H9 (cell line): ENCODE data around the gene ZNF879. TPM values are rescaled to one million over a fixed set of nuclear protein-coding genes. Genes with fewer than 3 reads are reported as not detected.

Experiments
- DNase-seq: peaks from one replicate; pipeline ENCODE4 v3.0.0-alpha.2; 2017
- H2AFZ ChIP-seq: one replicate; pipeline ENCODE4 v1.6.1; 2013; ENCODE audit warnings: mild to moderate bottlenecking, low read length, control low read depth, moderate library complexity
- H2AK5ac ChIP-seq: 2 replicates; pipeline ENCODE4 v1.6.1; 2013; ENCODE audit warnings: low read length, control low read depth, mixed read lengths; ENCODE audit not compliant: insufficient read length
- H2BK120ac ChIP-seq: one replicate; pipeline ENCODE4 v1.6.1; 2013; ENCODE audit warnings: low read depth, mild to moderate bottlenecking, low read length, control low read depth, inconsistent platforms; ENCODE audit not compliant: poor library complexity, severe bottlenecking
- H2BK12ac ChIP-seq: 2 replicates; pipeline ENCODE4 v1.6.1; 2013; ENCODE audit warnings: low read length, control low read depth, mixed read lengths, low read depth; ENCODE audit not compliant: insufficient read length
- H2BK15ac ChIP-seq: 2 replicates; pipeline ENCODE4 v1.6.1; 2013; ENCODE audit warnings: low read depth, low read length, control low read depth
- H2BK20ac ChIP-seq: one replicate; pipeline ENCODE4 v1.6.1; 2013; ENCODE audit warnings: low read depth, mild to moderate bottlenecking, low read length, control low read depth, inconsistent platforms; ENCODE audit not compliant: poor library complexity, severe bottlenecking
- H2BK5ac ChIP-seq: 2 replicates; pipeline ENCODE4 v1.6.1; 2013; ENCODE audit warnings: low read length, control low read depth, mixed read lengths; ENCODE audit not compliant: insufficient read length
- H3K14ac ChIP-seq: 2 replicates; pipeline ENCODE4 v1.6.1; 2013; ENCODE audit warnings: low read length, control low read depth; ENCODE audit not compliant: insufficient read depth
- H3K18ac ChIP-seq: 2 replicates; pipeline ENCODE4 v1.6.1; 2013; ENCODE audit warnings: low read depth, mild to moderate bottlenecking, mixed read lengths, low read length, control low read depth; ENCODE audit not compliant: insufficient read length
- H3K23ac ChIP-seq: 2 replicates; pipeline ENCODE4 v1.6.1; 2013; ENCODE audit warnings: low read length, control low read depth, mixed read lengths, low read depth; ENCODE audit not compliant: insufficient read length
- H3K23me2 ChIP-seq: 2 replicates; pipeline ENCODE4 v1.6.1; 2013; ENCODE audit warnings: low read depth, mild to moderate bottlenecking, mixed read lengths, low read length, control low read depth; ENCODE audit not compliant: insufficient read length, poor library complexity, severe bottlenecking
- H3K27ac ChIP-seq: 2 replicates; pipeline ENCODE4 v1.5.1; 2013; ENCODE audit warnings: low read length, control low read depth, mixed read lengths, low read depth; ENCODE audit not compliant: insufficient read length
- H3K27me3 ChIP-seq: 2 replicates; pipeline ENCODE4 v1.6.1; 2013; ENCODE audit warnings: low read length, control low read depth, inconsistent platforms; ENCODE audit not compliant: insufficient read depth
- H3K4ac ChIP-seq: 2 replicates; pipeline ENCODE4 v1.6.1; 2013; ENCODE audit warnings: low read depth, mild to moderate bottlenecking, control low read depth, inconsistent platforms, low read length, moderate library complexity
- H3K4me1 ChIP-seq: 2 replicates; pipeline ENCODE4 v1.6.1; 2013; ENCODE audit warnings: low read length, control low read depth, inconsistent platforms; ENCODE audit not compliant: insufficient read depth
- H3K4me2 ChIP-seq: 2 replicates; pipeline ENCODE4 v1.6.1; 2013; ENCODE audit warnings: low read length, control low read depth, mixed read lengths; ENCODE audit not compliant: insufficient read length, insufficient read depth
- H3K56ac ChIP-seq: 2 replicates; pipeline ENCODE4 v1.6.1; 2013; ENCODE audit warnings: low read depth, mild to moderate bottlenecking, mixed read lengths, low read length, control low read depth; ENCODE audit not compliant: insufficient read length
- H3K79me1 ChIP-seq: 2 replicates; pipeline ENCODE4 v1.6.1; 2013; ENCODE audit warnings: low read depth, mild to moderate bottlenecking, moderate library complexity, low read length, control low read depth, inconsistent platforms; ENCODE audit not compliant: insufficient read depth, poor library complexity, severe bottlenecking
- H3K79me2 ChIP-seq: 2 replicates; pipeline ENCODE4 v1.6.1; 2013; ENCODE audit warnings: low read length, control low read depth, inconsistent platforms; ENCODE audit not compliant: insufficient read depth
- H3K9ac ChIP-seq: 2 replicates; pipeline ENCODE4 v1.6.1; 2013; ENCODE audit warnings: low read length, control low read depth, mixed read lengths; ENCODE audit not compliant: insufficient read length; ENCODE audit errors: extremely low read depth
- H3K9me3 ChIP-seq: one replicate; pipeline ENCODE4 v1.6.1; 2013; ENCODE audit warnings: low read depth, low read length, inconsistent platforms; ENCODE audit not compliant: control insufficient read depth
- H3T11ph ChIP-seq: one replicate; pipeline ENCODE4 v1.6.1; 2013; ENCODE audit warnings: mild to moderate bottlenecking, low read length, control low read depth, inconsistent platforms
- H4K20me1 ChIP-seq: one replicate; pipeline ENCODE4 v1.6.1; 2013; ENCODE audit not compliant: control insufficient read depth, insufficient read length, insufficient read depth
- H4K5ac ChIP-seq: 2 replicates; pipeline ENCODE4 v1.6.1; 2013; ENCODE audit warnings: low read depth, mild to moderate bottlenecking, mixed read lengths, low read length, control low read depth; ENCODE audit not compliant: insufficient read length
- H4K8ac ChIP-seq: replicated peaks from 2 replicates; pipeline ENCODE4 v1.6.1; 2013; ENCODE audit warnings: low read length, control low read depth, mixed read lengths, low read depth; ENCODE audit not compliant: insufficient read length
- H4K91ac ChIP-seq: 2 replicates; pipeline ENCODE4 v1.6.1; 2013; ENCODE audit warnings: low read depth, mild to moderate bottlenecking, moderate library complexity, mixed read lengths, low read length, control low read depth; ENCODE audit not compliant: insufficient read length
- H3K27ac Mint-ChIP-seq, 3 experiments: 2 replicates in 2 of 3; 3 replicates in 1 of 3; pipeline ENCODE4 v1.8.0; 2020 to 2021; ENCODE audit warnings: mixed read lengths in 3 of 3, mild to moderate bottlenecking in 1 of 3, moderate library complexity in 1 of 3
- H3K27me3 Mint-ChIP-seq: 2 replicates; pipeline ENCODE4 v1.8.0; 2021; ENCODE audit warnings: low read depth, mild to moderate bottlenecking, moderate library complexity, mixed read lengths
- H3K36me3 Mint-ChIP-seq, 3 experiments: 2 replicates in 2 of 3; 3 replicates in 1 of 3; pipeline ENCODE4 v1.8.0; 2020 to 2021; ENCODE audit warnings: low read depth in 3 of 3, mixed read lengths in 3 of 3; ENCODE audit not compliant: insufficient read depth in 1 of 3
- H3K4me1 Mint-ChIP-seq, 2 experiments: 2 replicates each; pipeline ENCODE4 v1.8.0; 2020; ENCODE audit warnings: mixed read lengths in 2 of 2
- H3K4me3 Mint-ChIP-seq, 2 experiments: 2 replicates in 1 of 2; 3 replicates in 1 of 2; pipeline ENCODE4 v1.8.0; 2020 to 2021; ENCODE audit warnings: mild to moderate bottlenecking in 2 of 2, mixed read lengths in 2 of 2, moderate library complexity in 1 of 2
- H3K9me3 Mint-ChIP-seq, 2 experiments: 2 replicates in 1 of 2; 3 replicates in 1 of 2; pipeline ENCODE4 v1.8.0; 2020; ENCODE audit warnings: mild to moderate bottlenecking in 2 of 2, mixed read lengths in 2 of 2, moderate library complexity in 1 of 2
- WGBS: extraction: QIAGEN DNeasy Blood & Tissue Kit; methylation state at CpG from one replicate; pipeline ENCODE4 v1.1.7; 2013; ENCODE audit warnings: missing lambda C conversion rate, low lambda C conversion rate, mixed read lengths; ENCODE audit not compliant: insufficient read length; ENCODE audit errors: extremely low coverage; 5-methylcytosine and 5-hydroxymethylcytosine counted together
- total RNA-seq: library from RNA; stranded (reverse); gene quantifications from 2 replicates; pipeline ENCODE4 v1.2.1, GENCODE V29; 2021
- TF ChIP-seq, protein P1 (sequence below): fragments of 200-600 bp; sonication (generic); conservative IDR thresholded peaks from 3 replicates; pipeline ENCODE4 v1.8.0; 2021; ENCODE audit warnings: antibody characterized with exemption, mild to moderate bottlenecking

ZNF879 gene
- total RNA-seq, 1 experiment from 2014 or later = 5.4 TPM

DNA sequence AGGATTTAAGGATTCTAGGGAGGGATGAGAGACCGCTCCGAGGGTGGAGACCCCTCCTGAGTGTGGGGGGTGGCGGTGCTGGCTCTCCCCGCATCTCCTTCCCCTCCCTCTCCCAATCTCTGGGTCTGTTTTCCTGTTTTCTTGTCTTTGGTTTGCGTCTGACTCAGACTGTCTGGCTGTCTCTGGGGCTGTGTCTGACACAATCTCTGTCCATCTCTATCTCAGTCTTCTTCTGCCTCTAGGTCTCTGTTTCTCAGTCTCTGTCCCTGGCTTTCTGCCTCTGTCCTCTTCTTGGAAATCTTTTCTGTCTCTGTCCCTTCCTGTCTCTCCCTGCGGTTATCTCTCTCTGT is 28.3 kb upstream of the ZNF879 start:
- Histone ChIP-seq H3K23me2 (peaks cover 2% of the 10 kb centered on the region), H2BK120ac (no peak overlapping the region), H2AK5ac (no peak overlapping the region), H3T11ph (no peak overlapping the region), H3K79me1 (no peaks in the 10 kb centered on the region), H3K4me1 (no peaks in the 10 kb centered on the region), H3K14ac (no peak overlapping the region; the same call in 1 of the 2 replicates), H2AFZ (no peak overlapping the region), H2BK5ac (no peak overlapping the region), H3K9me3 (no peaks in the 10 kb centered on the region), H2BK20ac (no peak overlapping the region), H4K8ac (no peak overlapping the region), H4K5ac (no peak overlapping the region), H4K20me1 (no peaks in the 10 kb centered on the region), H3K27ac (no peak overlapping the region), H2BK12ac (no peak overlapping the region), H3K18ac (no peak overlapping the region), H4K91ac (no peak overlapping the region), H3K23ac (no peak overlapping the region), H3K9ac (no peak overlapping the region), H3K56ac (no peak overlapping the region), H3K27me3 (peaks cover 26% of the 10 kb centered on the region), H2BK15ac (no peak overlapping the region), H3K4ac (no peak overlapping the region), H3K79me2 (no peaks in the 10 kb centered on the region), H3K4me2 (peak overlapping the region; percentile 44)
- H3K4me3 Mint-ChIP-seq = peak overlapping the region; percentile 29 to 75
- no peak overlapping the region for H3K27ac Mint-ChIP-seq
- peaks cover 0 to 4% (median 3%) of the 10 kb centered on the region in 3 experiments; a peak in 3 of 7 replicates for H3K36me3 Mint-ChIP-seq
- no CpG with 5 or more reads among the region's 6 CpGs for WGBS
- H3K27me3 Mint-ChIP-seq = peaks cover 70% of the 10 kb centered on the region
- H3K4me1 Mint-ChIP-seq = peaks cover 5 to 10% of the 10 kb centered on the region in 2 experiments
- H3K9me3 Mint-ChIP-seq = peaks cover 11 to 50% of the 10 kb centered on the region in 2 experiments
- TF ChIP-seq, protein P1, sequence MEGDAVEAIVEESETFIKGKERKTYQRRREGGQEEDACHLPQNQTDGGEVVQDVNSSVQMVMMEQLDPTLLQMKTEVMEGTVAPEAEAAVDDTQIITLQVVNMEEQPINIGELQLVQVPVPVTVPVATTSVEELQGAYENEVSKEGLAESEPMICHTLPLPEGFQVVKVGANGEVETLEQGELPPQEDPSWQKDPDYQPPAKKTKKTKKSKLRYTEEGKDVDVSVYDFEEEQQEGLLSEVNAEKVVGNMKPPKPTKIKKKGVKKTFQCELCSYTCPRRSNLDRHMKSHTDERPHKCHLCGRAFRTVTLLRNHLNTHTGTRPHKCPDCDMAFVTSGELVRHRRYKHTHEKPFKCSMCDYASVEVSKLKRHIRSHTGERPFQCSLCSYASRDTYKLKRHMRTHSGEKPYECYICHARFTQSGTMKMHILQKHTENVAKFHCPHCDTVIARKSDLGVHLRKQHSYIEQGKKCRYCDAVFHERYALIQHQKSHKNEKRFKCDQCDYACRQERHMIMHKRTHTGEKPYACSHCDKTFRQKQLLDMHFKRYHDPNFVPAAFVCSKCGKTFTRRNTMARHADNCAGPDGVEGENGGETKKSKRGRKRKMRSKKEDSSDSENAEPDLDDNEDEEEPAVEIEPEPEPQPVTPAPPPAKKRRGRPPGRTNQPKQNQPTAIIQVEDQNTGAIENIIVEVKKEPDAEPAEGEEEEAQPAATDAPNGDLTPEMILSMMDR = no peak
- no peak for DNase-seq
